ENCODE results near the gene PSTK. TPM values are rescaled to one million over a fixed set of nuclear protein-coding genes. Genes with fewer than 3 reads are reported as not detected.

Gene PSTK
- total RNA-seq, 4 donors from 2014 or later: 2.5 to 3.0 (median 2.6) TPM

GRCh38 chr10:122990278-122990677 lies 10.1 kb downstream of the PSTK start:
- no peaks in the 10 kb centered on the region for H3K27me3 ChIP-seq
- H3K4me1 ChIP-seq: no peaks in the 10 kb centered on the region
- peaks cover 0 to 40% (median 5%) of the 10 kb centered on the region in 3 donors for H3K36me3 ChIP-seq
- H3K4me3 ChIP-seq: no peak overlapping the region
- no peak for DNase-seq
- no peaks in the 10 kb centered on the region for H3K9me3 ChIP-seq
- intact Hi-C loops (cut with DNase I): no loop called here
- TF ChIP-seq CTCF (IDR thresholded peaks at IDR 0.05) (no peak), POLR2A (IDR thresholded peaks at IDR 0.05) (no peak)
- no peak overlapping the region for H3K27ac ChIP-seq
- 56 to 71% methylated on average over 5 of the region's 5 CpGs for WGBS, 2 donors

GRCh38 chr10:122992031-122992585 lies 11.9 kb downstream of the PSTK start:
- H3K36me3 ChIP-seq: peaks cover 0 to 58% (median 10%) of the 10 kb centered on the region in 3 donors

GRCh38 chr10:122993797-122994336 lies 13.7 kb downstream of the PSTK start:
- Histone ChIP-seq H3K27ac (no peak overlapping the region), H3K4me3 (no peak overlapping the region), H3K9me3 (no peaks in the 10 kb centered on the region), H3K36me3 (peaks cover 0 to 72% (median 10%) of the 10 kb centered on the region in 3 donors), H3K27me3 (no peaks in the 10 kb centered on the region), H3K4me1 (peaks cover 0 to 3% (median 0%) of the 10 kb centered on the region in 3 donors)
- intact Hi-C loops (cut with DNase I): no loop called here
- 89 to 98% methylated on average over 5 to 6 of the region's 6 CpGs for WGBS, 2 donors
- no peak for DNase-seq
- TF ChIP-seq CTCF (IDR thresholded peaks at IDR 0.05) (no peak), POLR2A (IDR thresholded peaks at IDR 0.05) (no peak)

More at GRCh38 chr10:122992031-122992585, 11.9 kb downstream of the PSTK start:
- no peak overlapping the region for H3K4me3 ChIP-seq
- intact Hi-C loops (cut with DNase I): no loop called here
- no peak for DNase-seq
- H3K9me3 ChIP-seq: no peaks in the 10 kb centered on the region
- TF ChIP-seq CTCF (IDR thresholded peaks at IDR 0.05): no peak
- no peak for TF ChIP-seq POLR2A (IDR thresholded peaks at IDR 0.05)
- 69 to 87% methylated on average over 1 of the region's 1 CpG for WGBS, 2 donors
- no peaks in the 10 kb centered on the region for H3K4me1 ChIP-seq
- no peak overlapping the region for H3K27ac ChIP-seq
- no peaks in the 10 kb centered on the region for H3K27me3 ChIP-seq

- 80 to 94% methylated on average over 4 of the region's 4 CpGs for WGBS, 2 donors
- H3K27me3 ChIP-seq: no peaks in the 10 kb centered on the region
- intact Hi-C loops (cut with DNase I): no loop called here
Observed at GRCh38 chr10:122995936-122996335, 15.7 kb downstream of the PSTK start.

More at GRCh38 chr10:122995936-122996335, 15.7 kb downstream of the PSTK start:
- H3K27ac ChIP-seq: no peak overlapping the region
- peaks cover 0 to 72% (median 10%) of the 10 kb centered on the region in 3 donors for H3K36me3 ChIP-seq
- H3K4me1 ChIP-seq: peaks cover 0 to 16% (median 4%) of the 10 kb centered on the region in 3 donors
- TF ChIP-seq CTCF (IDR thresholded peaks at IDR 0.05) (no peak), POLR2A (IDR thresholded peaks at IDR 0.05) (no peak)
- no peak for DNase-seq
- no peaks in the 10 kb centered on the region for H3K9me3 ChIP-seq
- no peak overlapping the region for H3K4me3 ChIP-seq
